Gastrocnemius medialis (tissue), 4 donors: ENCODE data around the gene PROS1.

Source experiments
- CTCF ChIP-seq, 5 experiments: fragments of 450-650 bp in 3 of 5; fragments of 200-600 bp in 2 of 5; sonication (generic) in 2 of 5; IDR thresholded peaks in 4 of 5; conservative IDR thresholded peaks in 1 of 5; 1 replicate in 4 of 5; 2 replicates in 1 of 5; pipeline ENCODE4 v1.5.1; 2016 to 2019; ENCODE audit warnings: antibody characterized with exemption in 5 of 5, mild to moderate bottlenecking in 3 of 5, moderate library complexity in 3 of 5
- POLR2A ChIP-seq, 2 donors: fragments of 450-650 bp; IDR thresholded peaks; one replicate each; pipeline ENCODE4 v1.6.1; 2017; ENCODE audit warnings: antibody characterized with exemption in 2 of 2, mild to moderate bottlenecking in 2 of 2, moderate library complexity in 2 of 2

- TF ChIP-seq CTCF (IDR thresholded peaks at IDR 0.05 in 4 of 5, conservative IDR thresholded peaks at IDR 0.05 in 1 of 5) (no peak), POLR2A (IDR thresholded peaks at IDR 0.05) (no peak)
Measured at GRCh38 chr3:93931597-93932229, 42.0 kb downstream of the PROS1 start.
